ENCODE data around the gene DDX31. TPM values are rescaled to one million over a fixed set of nuclear protein-coding genes. Genes with fewer than 3 reads are reported as not detected.

The DDX31 gene
- total RNA-seq, 2 donors from 2014 or later, result 8.6 to 15.6 TPM

- no peak overlapping the region for H3K27ac ChIP-seq
- no peak for ATAC-seq
- intact Hi-C loops (cut with DNase I), result no loop called here
- 73 to 85% methylated on average over 11 of the region's 11 CpGs for WGBS, 2 donors
- peaks cover 5 to 14% of the 10 kb centered on the region in 2 donors for H3K36me3 ChIP-seq (replicated peaks in 1 of 2; ENCODE audit: insufficient read depth in 1 of 2, low read depth in 2 of 2)
- no peaks in the 10 kb centered on the region for H3K27me3 ChIP-seq
- TF ChIP-seq, protein P1, sequence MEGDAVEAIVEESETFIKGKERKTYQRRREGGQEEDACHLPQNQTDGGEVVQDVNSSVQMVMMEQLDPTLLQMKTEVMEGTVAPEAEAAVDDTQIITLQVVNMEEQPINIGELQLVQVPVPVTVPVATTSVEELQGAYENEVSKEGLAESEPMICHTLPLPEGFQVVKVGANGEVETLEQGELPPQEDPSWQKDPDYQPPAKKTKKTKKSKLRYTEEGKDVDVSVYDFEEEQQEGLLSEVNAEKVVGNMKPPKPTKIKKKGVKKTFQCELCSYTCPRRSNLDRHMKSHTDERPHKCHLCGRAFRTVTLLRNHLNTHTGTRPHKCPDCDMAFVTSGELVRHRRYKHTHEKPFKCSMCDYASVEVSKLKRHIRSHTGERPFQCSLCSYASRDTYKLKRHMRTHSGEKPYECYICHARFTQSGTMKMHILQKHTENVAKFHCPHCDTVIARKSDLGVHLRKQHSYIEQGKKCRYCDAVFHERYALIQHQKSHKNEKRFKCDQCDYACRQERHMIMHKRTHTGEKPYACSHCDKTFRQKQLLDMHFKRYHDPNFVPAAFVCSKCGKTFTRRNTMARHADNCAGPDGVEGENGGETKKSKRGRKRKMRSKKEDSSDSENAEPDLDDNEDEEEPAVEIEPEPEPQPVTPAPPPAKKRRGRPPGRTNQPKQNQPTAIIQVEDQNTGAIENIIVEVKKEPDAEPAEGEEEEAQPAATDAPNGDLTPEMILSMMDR (IDR thresholded peaks at IDR 0.05), result no peak
- no peak for TF ChIP-seq POLR2A (IDR thresholded peaks at IDR 0.05)
- no peak overlapping the region for H3K4me3 ChIP-seq
- no peaks in the 10 kb centered on the region for H3K9me3 ChIP-seq
- H3K4me1 ChIP-seq, result peaks cover under 1% of the 10 kb centered on the region
- DNase-seq, result no peak
These were observed 6.7 kb downstream of the DDX31 start for GRCh38 chr9:132663117-132663516.

GRCh38 chr9:132662152-132662945 is 7.4 kb downstream of the DDX31 start:
- Histone ChIP-seq H3K27ac (no peak overlapping the region), H3K9me3 (no peaks in the 10 kb centered on the region), H3K36me3 (replicated peaks in 1 of 2; ENCODE audit: insufficient read depth in 1 of 2, low read depth in 2 of 2) (peaks cover 5 to 21% of the 10 kb centered on the region in 2 donors), H3K4me3 (no peak overlapping the region), H3K27me3 (no peaks in the 10 kb centered on the region), H3K4me1 (no peaks in the 10 kb centered on the region)
- TF ChIP-seq POLR2A (IDR thresholded peaks at IDR 0.05), result no peak
- TF ChIP-seq, protein P1 (IDR thresholded peaks at IDR 0.05), result no peak
- intact Hi-C loops (cut with DNase I), result no loop called here
- ATAC-seq (no peak), DNase-seq (no peak)
- 78 to 81% methylated on average over 12 of the region's 12 CpGs for WGBS, 2 donors

GRCh38 chr9:132656299-132656698 is 13.5 kb downstream of the DDX31 start:
- no peaks in the 10 kb centered on the region for H3K27me3 ChIP-seq
- no peak for TF ChIP-seq POLR2A (IDR thresholded peaks at IDR 0.05)
- TF ChIP-seq, protein P1 (IDR thresholded peaks at IDR 0.05), result no peak
- H3K9me3 ChIP-seq, result no peaks in the 10 kb centered on the region
- H3K27ac ChIP-seq, result no peak overlapping the region
- intact Hi-C loops (cut with DNase I), result no loop called here
- no peak overlapping the region for H3K4me3 ChIP-seq
- peaks cover 5 to 26% of the 10 kb centered on the region in 2 donors for H3K36me3 ChIP-seq (replicated peaks in 1 of 2; ENCODE audit: insufficient read depth in 1 of 2, low read depth in 2 of 2)
- no peaks in the 10 kb centered on the region for H3K4me1 ChIP-seq
- DNase-seq (no peak), ATAC-seq (no peak)
- WGBS, 2 donors, result 86 to 89% methylated on average over 7 of the region's 7 CpGs

DNA sequence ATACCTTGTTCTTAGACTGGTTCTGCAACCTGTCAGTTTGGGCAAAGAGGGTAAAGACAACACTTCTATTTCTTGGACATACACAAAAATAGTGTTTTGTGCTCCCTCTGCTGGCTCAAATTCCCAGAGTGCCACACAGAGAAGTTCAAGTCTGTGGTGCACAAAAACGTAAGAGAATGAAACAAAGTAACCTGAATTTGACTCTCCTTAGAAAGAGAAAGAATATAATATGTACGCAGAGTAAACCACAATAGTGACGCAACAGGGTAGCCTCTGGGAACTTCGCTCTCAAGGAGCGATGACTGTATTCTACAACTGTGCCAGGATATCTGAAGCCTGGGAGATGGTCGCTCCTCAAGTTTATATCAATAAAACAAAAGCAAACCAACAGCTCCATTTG is 18.5 kb downstream of the DDX31 start:
- Histone ChIP-seq H3K27ac (no peak overlapping the region), H3K4me3 (no peak overlapping the region), H3K27me3 (no peaks in the 10 kb centered on the region), H3K9me3 (no peaks in the 10 kb centered on the region), H3K4me1 (no peaks in the 10 kb centered on the region), H3K36me3 (replicated peaks in 1 of 2; ENCODE audit: insufficient read depth in 1 of 2, low read depth in 2 of 2) (peaks cover 4 to 9% of the 10 kb centered on the region in 2 donors)
- intact Hi-C loops (cut with DNase I), result no loop called here
- ATAC-seq (no peak), DNase-seq (peak in 2 of 4 donors; percentile 16 to 48)
- 60 to 89% methylated on average over 6 of the region's 6 CpGs for WGBS, 2 donors
- TF ChIP-seq, protein P1 (IDR thresholded peaks at IDR 0.05), result peak in 4 of 7 experiments; percentile 12 to 37 (median 33)
- TF ChIP-seq POLR2A (IDR thresholded peaks at IDR 0.05), result no peak

- Histone ChIP-seq H3K27ac (no peak overlapping the region), H3K4me1 (no peaks in the 10 kb centered on the region), H3K36me3 (replicated peaks in 1 of 2; ENCODE audit: insufficient read depth in 1 of 2, low read depth in 2 of 2) (peaks cover 8 to 14% of the 10 kb centered on the region in 2 donors), H3K9me3 (no peaks in the 10 kb centered on the region), H3K27me3 (no peaks in the 10 kb centered on the region), H3K4me3 (no peak overlapping the region)
- whole genome bisulfite sequencing, 2 donors, result 81 to 84% methylated on average over 3 of the region's 3 CpGs
- no peak for DNase-seq
- TF ChIP-seq, protein P1 (IDR thresholded peaks at IDR 0.05), result no peak
- TF ChIP-seq POLR2A (IDR thresholded peaks at IDR 0.05), result no peak
- no peak for ATAC-seq
- intact Hi-C loops (cut with DNase I), result no loop called here
These were observed 21.1 kb downstream of the DDX31 start for GRCh38 chr9:132648685-132649084.

All from body of pancreas (tissue), 4 donors.